Measurements from ENCODE around the gene ACVR1.
"Not testable (repeated sequence)": the region's sequence is repeated elsewhere in the genome, so short reads cannot be mapped to it uniquely, and the experiment has no call there.

- TF ChIP-seq CTCF (conservative IDR thresholded peaks at IDR 0.05 in 1 of 2, IDR thresholded peaks at IDR 0.05 in 1 of 2; ENCODE audit: low read depth in 1 of 2, low read length in 2 of 2); EZH2 (IDR thresholded peaks at IDR 0.05; ENCODE audit: low read length, missing control alignments): not testable (repeated sequence)
Measured at GRCh38 chr2:157826644-157827043, 49.5 kb downstream of the ACVR1 start.
